Measurements from ENCODE around the gene KIAA1328. TPM values are rescaled to one million over a fixed set of nuclear protein-coding genes. Genes with fewer than 3 reads are reported as not detected.

Gene KIAA1328
- total and polyA plus RNA-seq, 9 of the 15 experiments (the other 6 are each of a cell fraction or from before 2014, with no cell fraction given), result 4.0 to 8.6 (median 7.4) TPM

- Histone ChIP-seq H3K27ac (ENCODE audit: extremely low read depth, low read depth, low read length) (no peak overlapping the region), H3K27me3 (ENCODE audit: control insufficient read depth in 2 of 2, insufficient read depth in 2 of 2, low read length in 2 of 2) (no peaks in the 10 kb centered on the region), H3K9ac (ENCODE audit: insufficient read depth in 1 of 2, low read depth in 2 of 2, low read length in 2 of 2) (0 out of 4 replicates have a peak overlapping the region, but pooled peaks of 1 of the 2 experiments have one; percentile 4), H3K9me3 (replicated peaks; ENCODE audit: control insufficient read depth, insufficient read depth, low read depth, low read length) (no peaks in the 10 kb centered on the region), H3K36me3 (ENCODE audit: control insufficient read depth, insufficient read depth, low read length) (peaks cover 14% of the 10 kb centered on the region), H3K9me1 (ENCODE audit: control insufficient read depth, insufficient read depth, low read length) (no peaks in the 10 kb centered on the region), H3K4me2 (ENCODE audit: insufficient read depth, low read length) (no peak overlapping the region; the same call in 1 of the 2 replicates), H3K79me2 (ENCODE audit: control insufficient read depth, insufficient read depth, low read length) (peaks cover 54% of the 10 kb centered on the region), H4K20me1 (replicated peaks; ENCODE audit: control insufficient read depth, insufficient read depth, low read length) (no peaks in the 10 kb centered on the region), H3K4me1 (replicated peaks in 1 of 2; ENCODE audit: control insufficient read depth in 2 of 2, insufficient read depth in 2 of 2, low read length in 2 of 2) (peaks cover 3 to 24% of the 10 kb centered on the region in 2 experiments; a peak in 3 of 5 replicates), H3K4me3 (no peak overlapping the region), H2AFZ (ENCODE audit: low read depth, low read length) (peak overlapping the region; percentile 21; the same call in 1 of the 2 replicates)
- 3% methylated on average over 1 of the region's 1 CpG for WGBS (ENCODE audit: insufficient coverage, low coverage, missing lambda C conversion rate)
- intact Hi-C loops (cut with micrococcal nuclease) (loop anchor here (5.0 kb wide), 1 partner anchor 66 kb away; no protein-coding TSS in a partner anchor), in situ Hi-C loops (cut with MboI) (no loop called here)
- ChIA-PET POLR2A (interaction anchor here (1.7 kb wide), 1 partner anchor 8 kb away, joined by 7 read pairs; no protein-coding TSS in a partner anchor), CTCF (ENCODE audit: low intra/inter-chr PET ratio) (no interaction called here)
- no peak for DNase-seq (ENCODE audit: extremely low read depth in 1 of 4, low spot score in 3 of 4)
- FAIRE-seq, result no peak
- ATAC-seq, result no peak
- no TSS peak for BruUV-seq (replicated peaks)
- TF ChIP-seq ZFP1 (CRISPR knock-in tag; IDR thresholded peaks at IDR 0.05) (no peak), MEIS2 (IDR thresholded peaks at IDR 0.05; ENCODE audit: partially characterized antibody) (peak; percentile 17)
Observed at GRCh38 chr18:36831139-36831538, 2.2 kb downstream of the KIAA1328 start.

GRCh38 chr18:36833120-36833519, 4.2 kb downstream of the KIAA1328 start:
- WGBS (ENCODE audit: insufficient coverage, low coverage, missing lambda C conversion rate), result 78% methylated on average over 2 of the region's 2 CpGs
- no TSS peak for BruUV-seq (replicated peaks)
- H3K9ac ChIP-seq (ENCODE audit: insufficient read depth in 1 of 2, low read depth in 2 of 2, low read length in 2 of 2), result no peak overlapping the region
- H3K9me3 ChIP-seq (replicated peaks; ENCODE audit: control insufficient read depth, insufficient read depth, low read depth, low read length), result no peaks in the 10 kb centered on the region
- peaks cover 0 to 18% of the 10 kb centered on the region in 2 experiments; a peak in 3 of 5 replicates for H3K4me1 ChIP-seq (replicated peaks in 1 of 2; ENCODE audit: control insufficient read depth in 2 of 2, insufficient read depth in 2 of 2, low read length in 2 of 2)
- intact Hi-C loops (cut with micrococcal nuclease) (loop anchor here (5.0 kb wide), 1 partner anchor 64 kb away; no protein-coding TSS in a partner anchor), in situ Hi-C loops (cut with MboI) (no loop called here)
- FAIRE-seq (no peak), ATAC-seq (no peak), DNase-seq (ENCODE audit: extremely low read depth in 1 of 4, low spot score in 3 of 4) (no peak)
- ChIA-PET CTCF (ENCODE audit: low intra/inter-chr PET ratio) (no interaction called here), POLR2A (interaction anchor here (0.8 to 1.7 kb wide), 2 partner anchors 9 to 39 kb away, joined by 3 to 6 read pairs; no protein-coding TSS in a partner anchor)
- H3K4me2 ChIP-seq (ENCODE audit: insufficient read depth, low read length), result no peak overlapping the region
- peaks cover 34% of the 10 kb centered on the region for H3K79me2 ChIP-seq (ENCODE audit: control insufficient read depth, insufficient read depth, low read length)
- H3K36me3 ChIP-seq (ENCODE audit: control insufficient read depth, insufficient read depth, low read length), result peaks cover 10% of the 10 kb centered on the region; the same call in 2 of the 3 replicates
- no peak overlapping the region for H3K27ac ChIP-seq (ENCODE audit: extremely low read depth, low read depth, low read length)
- H3K27me3 ChIP-seq (ENCODE audit: control insufficient read depth in 2 of 2, insufficient read depth in 2 of 2, low read length in 2 of 2), result no peaks in the 10 kb centered on the region
- no peak overlapping the region for H2AFZ ChIP-seq (ENCODE audit: low read depth, low read length)
- H4K20me1 ChIP-seq (replicated peaks; ENCODE audit: control insufficient read depth, insufficient read depth, low read length), result no peaks in the 10 kb centered on the region
- no peaks in the 10 kb centered on the region for H3K9me1 ChIP-seq (ENCODE audit: control insufficient read depth, insufficient read depth, low read length)
- no peak overlapping the region for H3K4me3 ChIP-seq
- TF ChIP-seq ZNF717 (CRISPR knock-in tag; IDR thresholded peaks at IDR 0.05) (no peak), CAMTA2 (CRISPR knock-in tag; conservative IDR thresholded peaks at IDR 0.05) (no peak), TBL1XR1 (IDR thresholded peaks at IDR 0.05; ENCODE audit: low read length in 2 of 2) (no peak), ETV1 (tag; conservative IDR thresholded peaks at IDR 0.05; ENCODE audit: low read depth) (no peak), HINFP (tag; conservative IDR thresholded peaks at IDR 0.05; ENCODE audit: low read depth) (no peak)

Data from K562 (cell line).